GM19043 (cell line): Measurements from ENCODE around the gene PPP1R1B.
"Not testable (repeated sequence)": the region's sequence is repeated elsewhere in the genome, so short reads cannot be mapped to it uniquely, and the experiment has no call there.

Experiments
- ATAC-seq: cut with Tn5 transposase; IDR thresholded peaks from one replicate; pipeline ENCODE4 v1.9.1; 2021; ENCODE audit warnings: low read depth; ENCODE audit not compliant: unreplicated experiment

The PPP1R1B gene

DNA sequence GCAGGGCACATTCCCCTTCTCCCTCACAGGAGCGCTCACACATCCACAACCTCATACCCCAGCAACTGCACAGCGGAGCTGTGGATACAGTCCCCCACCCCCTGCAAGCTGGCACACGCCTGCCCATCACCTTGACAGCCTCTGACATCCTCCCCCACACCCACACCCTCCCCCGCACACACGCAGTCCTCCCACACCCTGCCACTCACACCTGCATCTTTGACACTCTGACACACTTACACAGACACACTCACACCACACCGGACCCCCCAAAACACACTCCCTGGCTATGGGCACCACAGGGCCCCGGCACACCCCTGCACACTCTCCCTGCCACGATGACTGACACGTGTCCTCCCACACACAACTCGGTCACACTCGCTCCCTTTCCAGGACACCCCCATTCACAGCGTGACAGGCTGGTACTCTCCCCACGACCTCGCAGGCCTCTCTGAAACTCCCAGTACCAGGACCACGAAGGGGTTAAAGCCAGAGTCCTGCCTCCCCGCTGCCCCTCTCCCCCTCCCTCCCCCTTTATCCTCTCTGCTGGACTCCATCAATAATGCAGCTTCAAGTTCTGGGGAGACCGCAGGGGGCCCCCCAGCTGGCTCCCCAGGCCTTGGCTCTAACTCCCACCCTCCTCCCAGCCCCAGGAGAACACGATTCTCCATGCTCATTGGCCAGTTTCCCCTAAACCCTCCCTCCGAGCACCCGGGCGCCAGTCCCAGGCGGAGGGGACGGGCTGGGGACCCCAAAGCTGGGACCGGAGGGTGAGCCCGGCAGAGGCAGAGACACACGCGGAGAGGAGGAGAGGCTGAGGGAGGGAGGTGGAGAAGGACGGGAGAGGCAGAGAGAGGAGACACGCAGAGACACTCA is at the start of gene PPP1R1B:
Gene PPP1R1B, plus strand, starts transcription at position 782 of the 876 bp plus-strand sequence. CDS start 441 bp downstream, outside the sequence.
- ATAC-seq: no peak

DNA sequence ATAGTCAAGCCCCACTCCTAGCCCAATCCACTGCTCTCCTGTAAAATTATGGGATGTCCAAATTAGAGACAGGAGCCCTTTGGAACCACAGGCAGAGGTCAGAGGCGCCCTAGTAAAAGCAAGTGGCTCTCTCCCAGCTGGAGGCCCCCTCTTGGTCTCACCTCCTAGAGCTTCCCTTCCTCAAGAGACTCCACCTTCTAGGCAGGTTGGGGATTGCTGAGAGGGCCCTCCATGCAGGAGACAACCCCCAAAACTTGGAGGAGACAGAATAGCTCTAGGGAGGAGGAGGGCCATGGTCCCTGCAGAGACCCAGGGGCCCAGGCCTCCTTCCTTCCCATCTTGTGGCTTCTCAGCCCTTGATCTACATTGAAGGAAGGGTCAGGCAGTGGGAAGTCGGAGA is 48.5 kb upstream of the PPP1R1B start:
- no peak for ATAC-seq

DNA sequence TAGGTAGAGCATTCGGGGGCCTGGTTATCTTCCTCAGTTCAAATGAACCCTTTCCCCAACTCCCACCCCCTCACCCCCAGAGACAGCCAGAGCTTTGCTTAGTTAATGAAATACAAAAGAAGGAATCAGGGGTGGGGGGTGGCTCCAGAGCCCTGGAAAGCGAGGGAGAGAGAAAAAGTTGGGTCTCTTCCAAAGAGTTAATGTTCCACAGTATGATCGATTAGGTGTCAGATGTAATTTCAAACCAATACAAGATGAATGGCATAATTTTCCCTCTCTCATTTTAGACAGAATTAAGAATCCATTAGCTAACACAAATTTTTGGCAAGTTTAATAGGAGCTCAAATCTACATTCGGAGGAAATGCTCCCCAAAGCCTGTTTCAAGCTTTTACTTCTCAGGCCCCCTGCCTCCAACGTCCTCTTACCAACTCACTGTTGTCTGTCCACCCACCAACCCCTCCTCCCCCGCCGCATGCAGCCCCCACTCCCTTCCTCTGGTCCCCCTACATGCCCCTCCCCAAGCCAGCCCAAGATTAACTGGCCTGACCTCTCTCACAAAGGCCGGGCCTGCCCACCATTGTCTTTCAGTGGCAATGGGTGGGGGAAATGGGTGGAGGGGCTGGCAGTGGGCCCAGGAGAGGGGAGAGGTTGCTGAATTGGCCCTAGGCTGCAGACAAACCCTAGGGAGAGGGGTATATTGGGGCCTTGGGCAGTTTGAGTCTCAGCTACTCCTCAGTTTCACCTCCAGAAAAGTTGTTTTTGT is 47.3 kb upstream of the PPP1R1B start:
- no peak for ATAC-seq

DNA sequence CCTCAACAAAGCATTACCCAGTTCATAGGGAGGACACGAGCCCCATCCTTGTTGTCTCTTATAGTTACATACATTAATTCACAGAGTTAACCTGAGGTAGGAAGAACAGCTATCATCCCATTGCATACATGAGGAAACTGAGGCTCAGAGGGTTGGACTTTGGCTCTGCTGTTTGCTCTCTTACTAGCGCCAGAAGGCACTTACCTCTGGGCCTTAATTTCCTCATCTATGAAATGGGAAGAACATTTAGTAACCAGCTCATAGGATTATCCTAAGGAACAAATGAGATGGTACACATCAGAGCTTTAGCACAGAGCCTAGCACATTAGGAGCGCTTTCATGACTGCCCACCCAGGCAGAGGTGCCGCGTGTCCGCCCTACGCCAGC is 46.7 kb upstream of the PPP1R1B start:
- ATAC-seq: no peak

DNA sequence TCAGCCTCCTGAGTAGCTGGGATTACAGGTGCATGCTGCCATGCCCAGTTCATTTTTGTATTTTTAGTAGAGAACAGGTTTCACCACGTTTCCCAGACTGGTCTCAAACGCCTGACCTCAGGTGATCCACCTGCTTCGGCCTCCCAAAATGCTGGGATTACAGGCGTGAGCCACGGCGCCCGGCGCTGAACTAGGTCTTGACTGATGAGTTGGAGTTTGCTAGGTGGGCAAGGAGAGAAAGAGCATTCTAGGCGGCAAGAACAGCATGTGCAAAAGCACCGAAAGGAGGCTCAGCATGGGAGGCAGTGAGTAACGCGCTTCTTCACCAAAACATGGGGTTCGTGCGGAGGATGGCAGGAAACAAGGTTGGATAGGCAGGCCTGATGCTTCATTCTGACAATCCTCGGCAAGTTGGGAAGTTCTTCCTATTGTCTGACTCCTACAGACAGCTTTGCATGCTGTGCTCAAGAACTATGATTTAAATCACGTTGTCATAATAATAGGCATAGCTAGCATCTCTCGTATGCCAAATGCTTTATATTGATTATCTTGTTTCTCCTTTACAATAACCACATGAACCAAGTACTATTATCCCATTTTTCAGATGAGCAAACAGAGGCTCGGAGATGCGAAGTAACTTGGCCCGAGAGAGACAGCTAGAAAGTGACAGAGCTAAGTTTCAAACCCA is 45.5 kb upstream of the PPP1R1B start:
- no peak for ATAC-seq

DNA sequence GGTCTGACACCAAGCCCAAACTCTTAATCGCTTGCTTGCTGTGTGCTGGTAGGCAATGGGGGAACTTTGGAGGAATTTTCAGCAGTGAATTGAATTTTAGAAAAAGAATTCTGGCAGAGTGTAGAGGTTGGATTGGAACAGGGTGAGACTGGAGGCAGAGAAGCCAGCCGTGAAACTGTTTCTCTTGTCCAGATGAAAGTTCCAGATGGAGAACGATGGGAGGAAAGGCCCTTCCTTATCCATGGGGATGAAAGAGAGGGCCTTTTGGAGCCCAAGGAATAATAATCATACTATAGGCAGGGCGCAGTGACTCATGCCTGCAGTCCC is 45.0 kb upstream of the PPP1R1B start:
- no peak for ATAC-seq

DNA sequence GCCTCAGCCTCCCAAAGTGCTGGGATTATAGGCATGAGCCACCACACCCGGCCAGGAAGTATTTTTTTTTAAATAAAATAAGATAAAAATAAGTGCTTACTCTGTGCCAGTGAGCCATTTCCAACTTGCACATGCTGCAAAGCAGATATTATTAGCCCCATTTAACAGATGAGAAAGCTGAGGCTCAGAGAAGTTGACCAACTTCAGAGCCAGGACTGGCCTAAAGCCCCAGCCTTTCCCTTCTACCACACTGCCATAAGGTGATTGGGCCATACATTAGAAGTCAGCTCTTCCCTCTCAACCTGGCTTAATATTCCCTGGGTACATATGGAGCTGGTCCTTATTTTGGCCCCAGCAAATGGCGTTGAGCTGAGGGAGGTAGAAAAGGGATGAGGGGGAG is 44.1 kb upstream of the PPP1R1B start:
- ATAC-seq: no peak

DNA sequence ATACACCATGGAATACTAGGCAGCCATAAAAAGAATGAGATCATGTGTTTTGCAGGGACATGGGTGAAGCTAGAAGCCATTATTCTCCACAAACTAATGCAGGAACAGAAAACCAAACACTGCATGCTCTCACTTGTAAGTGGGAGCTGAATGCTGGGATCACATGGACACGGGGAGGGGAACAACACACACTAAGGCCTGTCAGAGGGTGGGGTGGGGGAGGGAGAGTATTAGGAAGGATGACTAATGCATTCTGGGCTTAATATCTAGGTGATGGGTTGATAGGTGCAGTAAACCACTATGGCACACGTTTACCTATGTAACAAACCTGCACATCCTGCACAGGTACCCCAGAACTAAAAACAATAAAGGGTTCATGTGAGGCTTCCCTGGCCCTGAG is 36.6 kb upstream of the PPP1R1B start:
- ATAC-seq: not testable (repeated sequence)

DNA sequence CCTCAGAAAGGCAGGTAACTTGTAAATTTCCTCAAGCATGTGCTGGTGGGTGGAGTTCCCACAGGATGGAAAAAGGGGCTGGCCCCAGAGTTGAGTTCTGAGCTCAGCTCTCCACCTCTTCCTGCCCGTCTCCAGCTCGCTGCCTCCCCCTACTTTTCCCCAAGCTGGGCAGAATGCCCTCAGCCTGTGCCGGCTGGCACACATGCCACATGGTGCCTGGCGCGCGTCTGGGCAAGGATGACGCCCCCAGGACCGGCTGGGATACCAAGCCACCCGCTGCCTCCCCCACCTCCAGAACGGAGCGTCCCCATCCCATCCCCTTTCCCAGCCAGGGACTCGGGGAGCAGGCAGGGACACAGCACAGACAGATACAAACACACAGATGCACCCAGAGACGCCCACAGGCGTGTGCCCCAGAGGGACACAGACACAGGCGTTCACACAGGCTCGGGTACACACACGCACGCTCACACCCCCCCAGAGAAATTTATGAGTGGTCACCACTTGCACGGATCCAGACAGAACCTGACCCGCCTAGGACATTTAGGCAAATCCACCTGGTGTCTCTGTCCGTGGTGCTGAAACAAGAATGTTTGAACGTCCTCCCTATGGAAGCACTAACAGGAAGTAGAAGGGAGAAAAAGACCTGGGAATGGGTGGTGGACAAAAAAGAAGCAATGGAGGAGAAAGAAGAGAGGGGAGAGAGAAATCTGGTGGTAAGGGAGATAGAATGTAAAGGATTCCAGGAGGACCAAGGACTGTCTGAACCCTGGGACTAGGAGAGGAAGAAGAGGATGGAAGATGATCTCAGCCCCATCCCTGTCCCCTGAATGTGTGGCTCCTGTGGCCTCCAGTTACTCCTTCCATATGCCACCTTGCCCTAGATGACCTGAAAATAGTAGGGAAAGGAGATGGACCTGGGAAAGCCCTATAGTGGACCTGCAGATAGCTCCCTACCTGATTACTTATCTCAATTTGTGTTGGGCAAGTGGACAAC is 34.5 kb upstream of the PPP1R1B start:
- no peak for ATAC-seq

DNA sequence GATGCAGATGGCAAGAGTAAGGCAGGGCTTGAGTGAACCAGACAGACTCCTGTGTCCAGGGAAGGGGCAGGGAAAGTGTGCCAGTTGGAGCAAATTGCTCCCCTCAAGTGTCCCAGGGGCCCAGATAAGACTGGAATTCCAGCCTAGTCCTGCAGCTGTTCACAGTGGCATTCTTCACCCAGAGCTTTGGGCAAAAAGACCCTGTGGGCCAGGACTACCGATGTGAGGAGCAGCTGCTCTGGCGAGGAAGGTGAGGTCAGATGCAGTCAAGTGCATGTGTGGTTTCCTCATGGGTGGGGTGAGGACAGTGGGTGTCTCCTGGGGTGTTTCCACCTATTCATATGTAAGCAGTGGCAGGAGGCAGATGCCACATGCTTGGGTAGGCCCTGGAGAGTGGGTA is 33.4 kb upstream of the PPP1R1B start:
- ATAC-seq: no peak

DNA sequence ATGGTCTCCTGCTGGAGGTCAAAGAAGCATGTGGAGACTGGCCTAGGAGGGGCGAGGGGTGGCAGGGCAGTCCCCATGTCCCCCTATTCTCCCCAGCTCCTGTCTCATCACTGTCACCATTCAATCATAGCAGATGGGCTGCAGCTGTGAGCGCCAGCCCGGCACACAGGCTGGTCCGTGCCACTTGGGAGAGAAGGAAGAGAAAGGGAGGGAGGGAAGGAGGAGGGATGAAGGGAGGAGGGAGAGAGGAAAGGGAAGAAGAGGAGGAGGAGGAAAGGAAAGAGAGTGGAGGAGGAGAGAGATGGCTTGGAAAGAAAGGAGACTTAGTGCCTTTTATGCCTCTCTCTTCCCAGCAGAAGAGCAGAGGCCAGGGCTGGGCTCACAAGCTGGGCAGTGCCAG is 31.5 kb upstream of the PPP1R1B start:
- no peak for ATAC-seq

DNA sequence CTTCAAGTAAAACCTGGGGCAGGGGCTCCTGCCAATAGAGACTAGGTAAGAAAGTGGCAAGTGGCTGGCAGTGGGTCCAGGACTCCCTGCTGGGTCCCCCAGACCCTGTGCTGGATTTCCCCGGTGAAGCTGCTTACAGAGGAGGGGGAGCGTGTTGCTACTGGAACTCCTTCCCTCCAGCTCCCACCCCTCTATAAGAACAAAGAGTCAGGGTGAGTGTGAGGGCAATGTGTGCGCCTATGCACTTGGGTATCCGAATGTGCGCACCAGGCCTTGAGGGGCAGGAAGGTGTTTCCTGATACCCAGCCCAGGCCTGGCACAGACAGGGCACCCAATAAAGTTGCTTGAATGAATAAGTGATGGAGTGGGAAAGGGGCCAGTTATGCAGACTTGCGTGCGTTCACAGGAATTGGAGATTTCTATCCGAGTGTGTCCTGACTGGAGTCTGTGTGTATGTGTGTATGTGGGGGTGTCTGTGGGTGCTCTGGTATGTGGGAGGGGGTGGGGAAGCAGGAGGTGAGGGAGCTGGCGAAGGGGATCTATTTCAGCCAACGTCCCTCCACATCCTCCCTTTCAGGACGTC is 30.7 kb upstream of the PPP1R1B start:
- no peak for ATAC-seq

DNA sequence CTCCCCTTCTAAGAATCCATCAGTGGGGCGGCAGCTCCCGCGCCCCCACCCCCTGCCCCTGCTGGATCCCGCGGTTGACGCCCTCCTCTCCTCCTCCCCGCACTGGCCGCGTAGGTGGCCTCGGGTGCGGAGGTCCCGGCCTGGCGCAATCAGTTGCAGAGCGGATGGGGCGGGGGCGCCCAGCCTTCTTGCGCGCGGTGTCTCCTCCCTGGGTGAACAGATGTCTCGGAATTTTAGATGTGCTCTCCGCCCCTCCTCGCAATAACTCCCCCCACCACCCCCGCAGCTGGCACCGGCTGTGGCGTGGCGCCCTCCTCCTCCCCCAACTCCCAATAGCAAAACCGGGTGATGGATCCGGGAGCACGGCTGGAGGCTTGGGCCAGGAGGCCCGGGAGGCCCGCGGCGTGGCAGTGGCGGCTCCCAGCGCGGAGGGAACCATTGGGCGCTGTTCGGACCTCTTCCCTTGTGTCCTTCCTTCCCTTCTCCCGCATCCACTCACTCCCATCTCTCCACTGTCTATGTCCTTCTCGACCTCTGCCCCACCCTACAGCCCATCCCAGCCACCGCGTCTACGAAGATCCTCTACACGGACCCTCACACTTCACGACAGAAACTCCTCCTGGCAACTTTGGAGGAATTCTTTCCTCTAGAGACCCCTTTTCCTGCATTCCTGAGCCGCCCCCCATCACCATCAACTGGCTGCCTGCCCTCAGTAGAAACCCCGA is 30.0 kb upstream of the PPP1R1B start:
- no peak for ATAC-seq

DNA sequence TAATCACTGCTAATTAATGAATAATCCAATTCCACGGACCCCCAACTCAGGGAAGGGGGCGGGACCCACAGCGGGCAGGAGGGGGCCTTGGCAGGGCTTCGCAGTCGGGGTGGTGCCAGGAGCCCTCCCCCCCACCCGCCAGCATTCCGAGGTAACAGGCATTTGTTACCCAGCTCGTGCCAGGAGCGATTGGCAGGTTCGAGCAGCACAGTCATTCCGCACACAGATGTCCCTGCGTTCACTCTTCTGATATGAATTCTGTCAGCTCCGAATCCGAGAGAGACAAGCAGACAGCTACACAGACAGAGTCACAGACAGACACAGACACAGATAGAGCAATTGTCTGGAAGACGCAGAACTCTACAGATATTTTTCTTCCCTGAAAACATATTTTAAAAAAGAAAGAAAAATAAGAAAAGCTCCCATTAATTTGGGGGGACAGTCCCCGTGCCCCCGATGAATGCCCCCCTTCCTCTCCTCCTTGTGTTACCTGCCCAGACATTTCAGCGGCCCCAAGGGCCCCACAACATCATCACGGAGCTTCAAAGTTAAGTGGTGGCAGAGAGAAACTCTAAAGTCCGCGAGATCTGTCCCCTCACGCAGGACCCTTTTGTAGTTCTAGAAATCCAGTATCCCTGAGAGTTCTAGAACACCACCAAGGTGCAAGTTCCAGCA is 29.2 kb upstream of the PPP1R1B start:
- ATAC-seq: no peak

DNA sequence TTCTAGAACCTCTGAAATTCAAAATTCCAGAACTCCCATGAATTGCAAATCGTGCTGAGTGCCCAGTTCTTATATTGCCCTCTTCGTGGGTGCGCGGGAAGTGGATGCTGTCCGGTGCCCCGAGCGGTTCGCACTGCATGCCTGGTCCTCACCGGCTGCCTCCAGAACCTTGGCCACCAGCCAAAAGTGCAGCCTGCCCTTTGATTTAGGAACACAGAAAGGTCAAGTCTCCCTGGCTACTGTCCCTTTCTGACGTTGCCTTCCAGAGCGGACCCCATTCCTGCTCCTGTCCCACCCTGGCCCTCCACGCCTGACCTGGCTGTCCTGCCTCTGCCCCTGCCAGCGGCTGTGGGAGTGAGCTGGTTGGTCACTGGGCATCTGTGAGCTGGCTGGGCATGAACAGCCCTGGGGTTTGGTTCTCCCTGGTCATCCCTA is 28.7 kb upstream of the PPP1R1B start:
- ATAC-seq: no peak

DNA sequence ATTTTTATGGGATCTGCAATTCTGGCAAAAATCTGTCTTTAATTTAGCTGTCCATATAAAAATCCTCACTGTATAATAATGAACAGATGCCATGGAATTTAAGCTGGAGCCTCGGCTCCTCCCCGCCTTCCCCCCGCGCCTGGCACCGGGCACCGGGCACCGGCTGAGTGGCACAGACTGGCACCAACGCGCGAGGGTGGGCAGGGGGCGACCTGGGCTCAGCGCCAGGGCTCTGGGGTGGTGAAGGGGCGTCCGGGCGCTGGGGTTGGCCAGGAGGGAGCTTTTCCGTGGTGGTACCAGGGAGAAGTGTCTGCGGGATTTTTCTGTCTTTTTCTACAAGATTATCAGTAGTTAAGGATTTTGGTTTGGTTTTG is 28.1 kb upstream of the PPP1R1B start:
- no peak for ATAC-seq

DNA sequence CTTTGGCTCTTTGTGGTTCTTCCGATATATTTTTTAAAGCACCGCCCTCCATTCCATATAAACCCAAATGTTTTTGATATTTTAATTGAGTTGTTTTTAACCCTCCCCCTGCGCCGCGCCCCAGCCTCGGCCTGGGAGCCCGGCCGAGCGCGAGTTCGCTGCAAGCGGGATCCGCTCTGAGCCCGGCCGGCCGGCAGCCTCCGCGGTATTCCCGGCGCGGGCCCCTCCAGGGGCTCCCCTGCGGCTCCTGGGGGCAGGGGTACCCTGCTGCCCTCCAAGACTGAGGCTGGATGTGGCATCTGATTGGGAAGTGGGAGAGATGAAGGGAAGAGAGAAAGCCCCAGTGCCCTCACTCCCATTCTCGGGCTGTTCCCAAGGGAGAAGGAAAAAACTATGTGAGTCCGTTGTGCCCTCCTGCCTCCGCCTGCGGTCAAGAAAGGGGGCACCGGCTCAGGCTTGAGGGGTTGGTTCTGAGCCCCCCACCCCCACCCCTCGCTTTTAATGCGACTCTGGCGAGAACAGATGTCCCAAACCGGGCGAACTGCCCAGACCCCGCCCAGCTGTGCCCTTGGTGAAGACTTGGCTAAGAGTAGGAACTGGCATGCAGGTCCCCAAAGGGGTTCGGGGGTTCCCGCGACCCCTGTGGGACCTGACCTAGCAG is 27.6 kb upstream of the PPP1R1B start:
- no peak for ATAC-seq

DNA sequence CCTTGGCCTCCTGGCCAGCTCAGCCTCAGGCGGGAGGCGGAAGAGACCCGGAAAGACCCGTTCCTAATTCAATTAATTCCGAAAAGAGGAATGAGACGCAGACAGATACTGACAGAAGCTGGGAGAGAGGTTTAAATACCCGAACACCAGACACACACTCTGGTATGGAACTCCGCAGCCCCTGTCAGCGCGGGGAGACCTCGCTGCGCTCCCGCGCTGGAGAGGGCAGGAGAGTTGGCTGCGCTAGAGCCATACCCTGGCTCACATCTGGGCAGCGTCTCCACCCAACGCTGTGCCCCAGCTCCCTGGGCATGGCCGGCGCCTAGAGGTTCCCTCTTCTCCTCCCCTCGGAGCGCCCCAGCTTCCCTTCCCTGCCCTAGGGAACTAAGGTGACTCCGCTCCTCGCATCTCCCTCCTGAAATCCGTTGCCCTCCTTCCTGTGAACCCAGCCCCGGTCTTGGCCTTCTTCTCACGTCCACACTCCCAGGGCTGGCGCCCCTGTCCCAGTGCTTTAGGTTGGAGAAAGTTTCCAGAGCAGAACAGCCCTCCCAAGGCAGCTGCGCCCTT is 27.0 kb upstream of the PPP1R1B start:
- ATAC-seq: no peak
